Prostate gland (tissue), 2 donors: ENCODE data around the gene FABP2. TPM values are rescaled to one million over a fixed set of nuclear protein-coding genes. Genes with fewer than 3 reads are reported as not detected.

Source experiments
- DNase-seq: peaks from one replicate; pipeline ENCODE4 v3.0.0-alpha.2; 2019; ENCODE audit warnings: low spot score
- H3K27ac ChIP-seq, 2 donors: fragments of 200-600 bp; sonication (generic); 2 replicates each; pipeline ENCODE4 v1.5.1; 2017 to 2019
- H3K27me3 ChIP-seq: fragments of 200-600 bp; sonication (generic); replicated peaks from 2 replicates; pipeline ENCODE4 v1.5.1; 2019; ENCODE audit not compliant: insufficient read depth
- H3K36me3 ChIP-seq, 2 donors: fragments of 200-600 bp; sonication (generic); 1 replicate in 1 of 2; 2 replicates in 1 of 2; pipeline versions ENCODE4 v1.5.1 to v1.8.1; 2017 to 2019
- H3K4me1 ChIP-seq: fragments of 200-600 bp; sonication (generic); replicated peaks from 2 replicates; pipeline ENCODE4 v1.5.1; 2019
- H3K4me3 ChIP-seq, 2 donors: fragments of 200-600 bp; sonication (generic); 2 replicates each; pipeline ENCODE4 v1.5.1; 2017 to 2019
- H3K9me3 ChIP-seq: fragments of 200-600 bp; sonication (generic); 2 replicates; pipeline ENCODE4 v1.5.1; 2017
- POLR2A ChIP-seq: fragments of 450-650 bp; IDR thresholded peaks from one replicate; pipeline ENCODE4 v1.6.1; 2016; ENCODE audit warnings: antibody characterized with exemption, mild to moderate bottlenecking
- POLR2AphosphoS5 ChIP-seq: sonication (generic); formaldehyde crosslinking; IDR thresholded peaks from one replicate; pipeline ENCODE4 v1.6.1; 2017; ENCODE audit warnings: antibody characterized with exemption
- WGBS: methylation state at CpG from one replicate; pipeline ENCODE4 v1.1.5; 2018; 5-methylcytosine and 5-hydroxymethylcytosine counted together
- intact Hi-C: fragments of 100-400 bp; cut with DNase I; formaldehyde crosslinking; loops from one replicate; pipeline ENCODE4 v1.14.2; 2022
- total RNA-seq, 2 donors: library from RNA; depleted of rRNA; stranded (reverse); fragments of >200 nt; gene quantifications; one replicate each; pipeline ENCODE4 v1.1.0, GENCODE V29; 2016
- TF ChIP-seq, protein P1 (sequence below), 4 experiments: fragments of 200-600 bp in 2 of 4; fragments of 450-650 bp in 2 of 4; sonication (generic) in 2 of 4; IDR thresholded peaks; 1 replicate in 3 of 4; 2 replicates in 1 of 4; pipeline ENCODE4 v1.5.1; 2016 to 2019; ENCODE audit warnings: antibody characterized with exemption in 4 of 4, mild to moderate bottlenecking in 2 of 4, moderate library complexity in 2 of 4

FABP2 gene
- total RNA-seq, 2 donors from 2014 or later: not detected

DNA sequence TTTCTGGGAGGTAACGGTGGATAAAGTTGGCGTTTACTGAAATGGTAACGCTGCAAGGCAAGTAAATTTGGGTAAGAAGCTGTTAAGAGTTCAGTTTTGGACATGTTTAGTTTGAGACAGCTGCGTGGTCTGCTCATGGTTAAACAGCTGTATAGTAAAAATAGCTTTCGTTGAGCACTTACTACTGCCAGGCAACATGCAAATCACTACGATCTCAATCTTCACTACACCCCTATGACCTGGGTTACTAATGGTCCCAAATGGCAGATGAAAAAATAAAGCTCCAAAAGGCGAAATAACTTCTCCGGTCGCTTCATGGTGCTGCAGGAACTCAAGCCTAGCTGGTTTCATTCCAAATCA is 22.2 kb downstream of the FABP2 start:
- no peak for TF ChIP-seq POLR2AphosphoS5
- Histone ChIP-seq H3K27me3 (no peaks in the 10 kb centered on the region), H3K4me1 (peaks cover 6% of the 10 kb centered on the region), H3K4me3 (peak overlapping the region; percentile 57 to 69), H3K9me3 (no peaks in the 10 kb centered on the region), H3K27ac (peak overlapping the region; percentile 84 to 93), H3K36me3 (no peaks in the 10 kb centered on the region)
- DNase-seq: no peak
- intact Hi-C loops: loop anchor here (5.0 kb wide), 1 partner anchor 252 kb away; no protein-coding TSS in a partner anchor
- WGBS: under 1% methylated on average over 9 of the region's 9 CpGs

DNA sequence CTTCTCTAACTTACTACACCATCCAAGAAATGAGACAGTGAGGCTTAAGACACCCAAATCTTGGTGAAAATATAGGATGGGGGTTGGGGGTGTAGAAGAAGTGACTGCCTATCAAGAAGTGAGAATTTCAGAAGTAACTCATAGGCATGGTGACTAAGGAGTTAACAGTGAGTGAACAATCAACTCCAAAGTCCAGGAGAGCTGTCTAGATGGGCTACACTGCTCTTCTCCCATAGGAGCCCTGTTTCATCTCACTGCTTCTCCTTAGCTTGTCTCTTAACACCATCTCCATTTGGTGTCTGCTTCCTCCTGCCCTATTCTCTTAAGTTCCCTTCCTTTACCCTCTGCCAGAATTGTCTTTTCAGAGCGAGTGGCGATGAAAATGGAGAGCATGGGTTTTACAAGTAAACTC is 22.7 kb downstream of the FABP2 start:
- intact Hi-C loops: loop anchor here (5.0 kb wide), 1 partner anchor 252 kb away; no protein-coding TSS in a partner anchor
- peak overlapping the region; percentile 57 to 69 for H3K4me3 ChIP-seq
- no peaks in the 10 kb centered on the region for H3K36me3 ChIP-seq
- TF ChIP-seq POLR2A (no peak), POLR2AphosphoS5 (no peak)
- TF ChIP-seq, protein P1, sequence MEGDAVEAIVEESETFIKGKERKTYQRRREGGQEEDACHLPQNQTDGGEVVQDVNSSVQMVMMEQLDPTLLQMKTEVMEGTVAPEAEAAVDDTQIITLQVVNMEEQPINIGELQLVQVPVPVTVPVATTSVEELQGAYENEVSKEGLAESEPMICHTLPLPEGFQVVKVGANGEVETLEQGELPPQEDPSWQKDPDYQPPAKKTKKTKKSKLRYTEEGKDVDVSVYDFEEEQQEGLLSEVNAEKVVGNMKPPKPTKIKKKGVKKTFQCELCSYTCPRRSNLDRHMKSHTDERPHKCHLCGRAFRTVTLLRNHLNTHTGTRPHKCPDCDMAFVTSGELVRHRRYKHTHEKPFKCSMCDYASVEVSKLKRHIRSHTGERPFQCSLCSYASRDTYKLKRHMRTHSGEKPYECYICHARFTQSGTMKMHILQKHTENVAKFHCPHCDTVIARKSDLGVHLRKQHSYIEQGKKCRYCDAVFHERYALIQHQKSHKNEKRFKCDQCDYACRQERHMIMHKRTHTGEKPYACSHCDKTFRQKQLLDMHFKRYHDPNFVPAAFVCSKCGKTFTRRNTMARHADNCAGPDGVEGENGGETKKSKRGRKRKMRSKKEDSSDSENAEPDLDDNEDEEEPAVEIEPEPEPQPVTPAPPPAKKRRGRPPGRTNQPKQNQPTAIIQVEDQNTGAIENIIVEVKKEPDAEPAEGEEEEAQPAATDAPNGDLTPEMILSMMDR (IDR thresholded peaks at IDR 0.05): no peak
- WGBS: 3% methylated on average over 2 of the region's 2 CpGs
- no peak for DNase-seq
- H3K27me3 ChIP-seq: no peaks in the 10 kb centered on the region
- H3K27ac ChIP-seq: peak overlapping the region; percentile 84 to 93
- H3K4me1 ChIP-seq: peaks cover 6% of the 10 kb centered on the region
- H3K9me3 ChIP-seq: no peaks in the 10 kb centered on the region

DNA sequence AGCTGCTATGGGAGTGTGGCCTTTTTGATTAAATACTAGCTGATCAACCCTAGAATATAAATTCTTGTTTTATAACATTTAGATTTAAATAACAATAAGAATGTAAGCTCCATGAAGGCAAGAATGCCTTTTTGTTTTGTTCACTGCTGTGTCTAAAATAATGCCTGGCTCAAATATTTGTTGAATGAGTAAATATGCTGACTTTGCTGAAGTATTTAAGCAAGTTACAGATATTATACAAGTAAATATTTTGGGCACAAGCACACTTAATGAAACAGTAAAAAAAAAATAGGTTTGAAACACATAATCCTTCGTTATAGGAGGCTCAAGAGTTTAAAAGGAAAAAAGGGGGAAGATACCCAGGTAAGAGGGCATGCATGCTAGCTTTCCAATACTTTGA is 24.1 kb downstream of the FABP2 start:
- Histone ChIP-seq H3K36me3 (no peaks in the 10 kb centered on the region), H3K27ac (no peak overlapping the region), H3K27me3 (no peaks in the 10 kb centered on the region), H3K9me3 (no peaks in the 10 kb centered on the region), H3K4me1 (peaks cover 6% of the 10 kb centered on the region), H3K4me3 (no peak overlapping the region)
- 88% methylated on average over 1 of the region's 1 CpG for WGBS
- DNase-seq: no peak
- intact Hi-C loops: loop anchor here (5.0 kb wide), 1 partner anchor 250 kb away; no protein-coding TSS in a partner anchor
- TF ChIP-seq POLR2AphosphoS5 (no peak), POLR2A (no peak)
- TF ChIP-seq, protein P1 (IDR thresholded peaks at IDR 0.05): no peak

DNA sequence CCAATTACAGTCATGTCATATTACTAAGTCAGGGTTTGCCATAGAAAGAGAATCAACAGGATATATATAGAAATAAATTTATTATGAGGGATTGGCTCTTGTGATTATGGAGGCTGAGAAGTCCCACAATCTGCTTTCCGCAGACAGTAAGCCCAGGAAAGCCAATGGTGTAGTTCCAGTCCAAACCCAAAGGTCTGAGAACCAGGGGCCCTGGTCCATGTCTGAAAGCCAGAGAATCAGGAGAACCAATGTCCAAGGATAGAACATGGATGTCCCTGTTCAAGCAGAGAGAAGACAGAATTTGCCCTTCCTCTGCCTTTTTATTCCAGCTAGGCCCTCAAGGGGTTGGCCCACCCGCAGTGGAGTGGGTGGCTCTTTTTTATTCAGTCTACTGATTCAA is 25.6 kb downstream of the FABP2 start:
- Histone ChIP-seq H3K27me3 (no peaks in the 10 kb centered on the region), H3K27ac (no peak overlapping the region), H3K4me3 (no peak overlapping the region), H3K36me3 (no peaks in the 10 kb centered on the region), H3K4me1 (peaks cover 6% of the 10 kb centered on the region), H3K9me3 (no peaks in the 10 kb centered on the region)
- TF ChIP-seq POLR2A (no peak), POLR2AphosphoS5 (no peak)
- TF ChIP-seq, protein P1 (IDR thresholded peaks at IDR 0.05): no peak
- WGBS: 98% methylated on average over 2 of the region's 2 CpGs
- intact Hi-C loops: loop anchor here (5.0 kb wide), 1 partner anchor 249 kb away; no protein-coding TSS in a partner anchor
- DNase-seq: no peak

DNA sequence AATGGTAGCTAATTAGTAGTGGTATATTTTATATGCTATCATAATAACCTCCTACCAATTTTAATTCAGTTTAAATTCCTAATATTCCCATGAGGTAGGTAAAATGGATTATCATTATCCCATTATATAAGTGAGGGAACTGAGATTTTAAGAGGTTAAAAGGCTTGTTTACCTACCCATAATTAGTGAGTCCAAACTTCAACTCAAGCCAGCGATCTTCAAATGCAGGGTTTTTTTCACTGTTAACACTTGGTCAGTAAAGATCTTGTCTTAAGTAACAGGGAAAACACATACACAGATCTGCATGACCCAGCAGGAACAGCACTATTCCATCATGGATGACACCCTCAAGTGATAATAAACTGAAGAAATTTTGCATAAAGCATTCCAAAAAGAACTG is 31.3 kb downstream of the FABP2 start:
- H3K9me3 ChIP-seq: no peaks in the 10 kb centered on the region
- H3K4me1 ChIP-seq: no peaks in the 10 kb centered on the region
- no peaks in the 10 kb centered on the region for H3K27me3 ChIP-seq
- WGBS: 44% methylated on average over 1 of the region's 1 CpG
- no peak overlapping the region for H3K27ac ChIP-seq
- TF ChIP-seq POLR2A (no peak), POLR2AphosphoS5 (no peak)
- TF ChIP-seq, protein P1 (IDR thresholded peaks at IDR 0.05): no peak
- H3K4me3 ChIP-seq: no peak overlapping the region
- intact Hi-C loops: loop anchor here (5.0 kb wide), 1 partner anchor 553 kb away; no protein-coding TSS in a partner anchor
- no peaks in the 10 kb centered on the region for H3K36me3 ChIP-seq
- DNase-seq: no peak
